ENCODE data around the gene SERAC1.

The SERAC1 gene

DNA sequence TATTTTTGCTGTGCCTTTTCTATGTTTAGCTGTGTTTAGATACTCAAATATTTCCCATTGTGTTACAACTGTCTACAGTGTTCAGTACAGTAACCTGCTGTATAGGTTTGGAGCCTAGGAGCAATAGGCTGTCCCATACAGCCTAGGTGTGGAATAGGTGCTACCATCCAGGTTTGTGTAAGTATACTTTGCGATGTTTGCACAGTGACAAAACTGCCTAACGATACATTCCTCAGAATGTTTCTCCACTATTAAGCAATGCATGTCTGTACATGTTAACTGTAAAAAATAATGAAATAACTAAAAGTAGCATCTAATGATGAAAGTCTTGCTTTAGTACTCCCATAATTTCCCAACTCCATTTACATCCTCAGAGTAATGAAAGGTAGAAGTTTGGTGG, 46.0 kb downstream of the SERAC1 start:
- DNase-seq (ENCODE audit: low read depth in 2 of 2) = no peak

DNA sequence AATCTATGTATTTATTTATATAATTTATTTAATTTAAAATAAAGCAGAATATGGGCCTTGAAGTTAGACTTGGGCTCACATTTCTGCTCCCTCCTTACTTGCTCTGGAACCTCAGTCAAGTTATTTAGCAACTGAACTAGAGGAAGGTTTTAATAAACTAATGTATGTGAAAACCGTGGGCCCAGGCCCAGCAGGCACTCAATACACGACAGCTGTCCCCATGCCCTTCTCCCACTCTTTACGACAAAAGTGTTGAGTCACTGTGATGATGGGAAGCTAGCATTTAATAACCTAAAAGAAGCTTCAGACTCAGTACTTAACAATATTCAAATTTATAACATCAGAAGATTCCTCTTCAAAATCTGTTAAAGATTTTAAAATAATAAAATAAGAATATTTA, 46.7 kb downstream of the SERAC1 start:
- DNase-seq (ENCODE audit: low read depth in 2 of 2) = no peak

DNA sequence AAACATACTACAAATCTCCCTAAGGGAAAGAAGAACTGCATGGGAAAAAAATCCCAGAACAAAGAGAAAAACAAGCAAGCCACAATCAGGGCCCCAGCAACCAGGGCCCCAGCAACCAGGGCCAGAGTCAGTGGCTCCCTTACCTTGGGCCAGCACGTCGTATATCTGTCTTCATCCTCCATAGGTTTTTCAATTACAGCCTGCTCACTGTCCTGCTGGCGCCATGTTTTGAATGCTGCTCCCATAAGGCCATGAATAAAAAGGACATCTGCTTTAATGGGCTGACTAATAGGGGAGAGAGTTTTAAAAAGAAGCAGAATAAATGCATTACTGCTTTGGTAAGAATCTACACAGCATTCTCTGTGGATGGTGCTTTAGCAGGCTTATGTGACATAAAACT, 49.2 kb downstream of the SERAC1 start:
- no peak for DNase-seq (ENCODE audit: low read depth in 2 of 2)

DNA sequence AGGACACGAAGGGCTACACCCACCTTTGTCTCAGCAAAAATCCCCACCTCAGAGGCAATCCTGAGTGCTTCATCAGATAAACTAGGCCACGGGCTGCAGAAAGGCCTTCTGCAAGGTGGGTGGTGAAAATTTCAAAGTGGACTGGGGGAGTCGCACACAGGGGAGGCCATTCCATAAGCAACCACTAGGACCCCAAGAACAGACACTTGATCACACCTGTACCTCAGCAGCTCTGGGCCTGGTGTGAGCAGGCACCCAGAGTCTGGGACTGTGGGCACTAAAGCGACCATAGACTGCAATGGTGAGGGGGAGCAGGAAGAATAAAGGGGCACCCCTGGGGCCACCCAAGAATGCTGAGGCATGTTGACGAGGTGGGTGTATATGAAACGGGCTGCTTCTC, 52.6 kb downstream of the SERAC1 start:
- no peak for DNase-seq (ENCODE audit: low read depth in 2 of 2)

DNA sequence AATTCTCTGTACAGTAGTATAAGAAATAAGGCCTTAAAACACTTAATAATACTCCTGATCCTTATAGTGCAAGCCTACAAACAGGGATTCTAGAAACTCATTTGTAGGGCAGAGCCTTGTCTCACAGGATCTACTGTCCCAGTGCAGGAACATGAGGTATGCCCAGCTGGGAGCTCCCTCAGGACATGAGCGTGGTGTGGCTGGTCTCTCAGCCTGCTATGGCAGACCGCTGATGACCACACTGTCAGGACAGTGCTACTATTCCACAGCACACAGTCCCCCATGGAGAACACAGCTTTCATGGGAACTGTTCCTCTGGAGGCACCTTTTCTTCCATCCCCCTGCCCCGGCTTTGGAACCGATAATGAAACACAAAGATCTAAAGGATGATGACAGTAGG, 53.0 kb downstream of the SERAC1 start:
- DNase-seq (ENCODE audit: low read depth in 2 of 2) = no peak

DNA sequence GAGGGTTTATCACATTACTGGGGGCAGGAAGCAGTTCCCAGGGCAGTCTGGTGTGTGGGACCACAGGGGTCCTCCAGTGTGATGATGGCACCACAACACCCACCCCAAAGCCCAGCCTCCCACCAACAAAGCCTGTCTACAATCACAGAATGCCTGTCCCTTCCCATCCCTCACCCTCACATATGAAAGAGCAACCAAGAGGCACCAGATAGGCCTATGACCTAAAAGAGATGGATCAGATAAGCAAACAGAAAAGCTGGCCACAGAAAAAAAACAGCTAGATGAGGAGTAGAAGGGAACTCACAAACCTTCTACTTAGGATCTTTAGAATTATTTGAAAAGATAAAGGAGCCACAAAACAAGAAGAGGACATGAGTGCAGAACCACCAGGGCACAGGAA, 54.3 kb downstream of the SERAC1 start:
- no peak for DNase-seq (ENCODE audit: low read depth in 2 of 2)

DNA sequence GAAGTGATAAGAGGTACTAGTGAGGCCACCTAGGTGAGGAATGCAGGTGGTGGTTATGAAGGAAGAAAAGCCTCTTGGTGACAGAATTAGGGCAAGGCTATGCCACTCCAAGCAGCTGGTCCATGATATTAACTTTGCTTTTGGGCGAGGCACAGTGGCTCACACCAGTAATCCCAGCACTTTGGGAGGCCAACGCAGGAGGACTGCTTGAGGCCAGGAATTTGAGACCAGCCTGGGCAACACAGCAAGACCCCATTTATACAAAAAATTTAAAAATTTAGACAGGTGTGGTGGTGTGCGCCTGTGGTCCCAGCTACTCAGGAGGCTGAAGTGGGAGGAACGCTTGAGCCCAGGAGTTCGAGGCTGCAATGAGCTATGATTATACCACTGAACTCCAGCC, 56.1 kb downstream of the SERAC1 start:
- no peak for DNase-seq (ENCODE audit: low read depth in 2 of 2)

DNA sequence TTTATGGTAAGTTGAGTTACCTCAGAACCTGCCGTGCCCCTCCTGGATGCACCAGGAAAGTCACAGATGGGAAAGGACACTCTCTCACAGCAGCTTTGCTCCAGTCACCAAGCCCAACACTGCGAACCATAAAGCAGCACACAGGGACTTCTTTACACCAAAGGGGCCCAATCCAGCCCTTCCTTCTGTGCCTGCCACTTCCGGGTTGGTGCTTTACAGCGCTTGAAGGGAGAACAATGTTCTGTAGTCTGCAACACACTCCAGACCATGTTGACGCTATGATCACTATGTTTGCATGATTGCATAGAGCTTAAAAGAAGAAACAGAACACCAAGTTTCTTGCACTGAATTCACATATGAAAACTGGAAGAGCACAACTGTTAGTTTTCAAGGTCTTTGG, 57.1 kb downstream of the SERAC1 start:
- DNase-seq (ENCODE audit: low read depth in 2 of 2) = no peak

DNA sequence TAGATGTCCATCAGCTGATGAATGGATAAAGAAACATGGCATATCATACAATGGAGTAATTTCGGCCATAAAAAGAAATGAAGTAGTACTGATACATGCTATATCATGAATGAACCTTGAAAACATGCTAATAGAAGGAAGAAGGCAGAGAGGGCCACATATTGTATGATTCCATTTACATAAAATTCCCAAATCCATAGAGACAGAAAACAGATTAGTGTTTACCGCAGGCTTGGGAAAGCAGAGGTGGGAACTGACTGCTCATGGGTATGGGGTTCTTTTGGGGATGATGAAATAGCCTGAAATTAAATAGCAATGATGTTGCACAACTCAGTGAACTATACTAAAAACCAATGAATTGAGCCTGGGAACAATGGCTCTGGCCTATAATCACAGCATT, 58.3 kb downstream of the SERAC1 start:
- DNase-seq (ENCODE audit: low read depth in 2 of 2) = no peak

DNA sequence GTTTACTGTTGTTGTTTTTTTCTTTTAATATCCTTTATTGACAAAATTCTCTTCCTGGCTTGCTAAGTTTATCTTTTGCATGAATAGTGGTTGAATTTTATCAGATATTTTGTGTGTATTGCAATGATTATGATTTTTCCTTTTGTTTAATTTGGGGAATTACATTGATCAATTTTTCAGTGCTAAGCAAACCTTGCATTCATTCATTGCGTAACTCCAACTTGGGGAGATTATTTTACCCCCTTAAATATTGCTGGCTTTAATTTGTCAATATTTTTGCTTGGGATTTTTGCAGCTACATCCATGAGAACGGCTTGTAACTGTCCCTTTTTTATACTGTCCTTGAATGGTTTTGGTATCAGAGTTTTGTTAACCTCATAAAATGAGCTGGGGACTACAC, 63.4 kb downstream of the SERAC1 start:
- DNase-seq (ENCODE audit: low read depth in 2 of 2) = no peak

DNA sequence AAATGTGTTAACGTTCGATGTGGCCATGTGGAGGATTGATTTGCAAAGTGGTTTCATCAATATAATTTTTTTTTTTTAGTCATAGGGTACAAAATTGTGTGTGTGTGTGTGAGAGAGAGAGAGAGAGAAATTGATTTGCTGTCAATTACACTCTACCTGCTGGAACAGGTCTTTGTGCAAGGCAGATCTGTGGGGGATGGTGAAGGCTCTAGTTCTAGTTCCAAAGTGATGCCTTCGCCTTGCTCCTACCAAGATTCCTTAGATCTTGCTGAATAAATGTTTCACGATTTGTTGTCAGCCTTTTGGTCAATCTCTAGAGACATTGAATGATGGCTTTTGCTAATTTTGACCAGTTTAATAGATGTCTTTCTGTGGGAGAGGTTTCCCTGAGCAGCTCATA, 64.8 kb downstream of the SERAC1 start:
- DNase-seq (ENCODE audit: low read depth in 2 of 2) = no peak

DNA sequence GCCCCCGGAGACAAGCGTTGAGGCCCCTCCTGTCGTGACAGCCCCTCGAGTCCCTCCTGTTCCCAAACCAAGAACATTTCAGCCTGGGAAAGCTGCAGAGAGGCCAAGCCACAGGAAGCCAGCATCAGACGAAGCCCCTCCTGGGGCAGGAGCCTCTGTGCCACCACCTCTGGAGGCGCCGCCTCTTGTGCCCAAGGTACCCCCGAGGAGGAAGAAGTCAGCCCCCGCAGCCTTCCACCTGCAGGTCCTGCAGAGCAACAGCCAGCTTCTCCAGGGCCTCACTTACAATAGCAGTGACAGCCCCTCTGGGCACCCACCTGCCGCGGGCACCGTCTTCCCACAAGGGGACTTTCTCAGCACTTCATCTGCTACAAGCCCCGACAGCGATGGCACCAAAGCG, 72.4 kb downstream of the SERAC1 start:
- no peak for DNase-seq (ENCODE audit: low read depth in 2 of 2)

DNA sequence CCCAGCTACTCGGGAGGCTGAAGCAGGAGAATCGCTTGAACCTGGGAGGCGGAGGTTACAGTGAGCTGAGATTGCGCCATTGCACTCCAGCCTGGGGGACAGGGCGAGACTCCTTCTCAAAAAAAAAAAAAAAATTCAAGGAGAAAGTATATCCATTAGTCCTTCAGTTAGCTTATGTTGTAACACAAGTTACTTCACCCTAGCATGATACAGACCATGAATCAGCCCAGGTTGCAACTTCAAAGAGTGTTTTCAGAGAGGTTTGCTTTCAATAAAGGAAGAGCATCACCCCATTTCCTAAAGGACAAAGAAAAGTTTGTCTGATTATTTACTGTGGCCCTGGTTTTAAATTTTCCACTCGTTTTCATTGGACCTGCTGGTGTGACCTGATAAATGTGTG, 73.0 kb downstream of the SERAC1 start:
- DNase-seq (ENCODE audit: low read depth in 2 of 2) = no peak

DNA sequence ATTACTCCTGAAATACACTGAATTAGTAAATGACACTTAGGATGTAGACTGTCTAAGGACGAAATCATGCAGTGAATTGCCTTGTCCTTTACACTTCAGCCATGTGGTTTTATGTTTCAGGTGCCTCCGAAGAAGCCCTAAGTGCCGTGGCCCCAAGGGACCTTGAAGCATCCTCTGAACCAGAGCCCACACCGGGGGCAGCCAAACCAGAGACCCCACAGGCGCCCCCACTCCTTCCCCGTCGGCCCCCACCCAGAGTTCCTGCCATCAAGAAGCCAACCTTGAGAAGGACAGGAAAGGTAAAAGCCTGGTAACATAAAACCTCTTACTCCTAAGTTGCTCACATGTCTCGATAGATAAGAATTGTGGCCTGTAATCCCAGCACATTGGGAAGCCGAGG, 75.3 kb downstream of the SERAC1 start:
- DNase-seq (ENCODE audit: low read depth in 2 of 2) = no peak

DNA sequence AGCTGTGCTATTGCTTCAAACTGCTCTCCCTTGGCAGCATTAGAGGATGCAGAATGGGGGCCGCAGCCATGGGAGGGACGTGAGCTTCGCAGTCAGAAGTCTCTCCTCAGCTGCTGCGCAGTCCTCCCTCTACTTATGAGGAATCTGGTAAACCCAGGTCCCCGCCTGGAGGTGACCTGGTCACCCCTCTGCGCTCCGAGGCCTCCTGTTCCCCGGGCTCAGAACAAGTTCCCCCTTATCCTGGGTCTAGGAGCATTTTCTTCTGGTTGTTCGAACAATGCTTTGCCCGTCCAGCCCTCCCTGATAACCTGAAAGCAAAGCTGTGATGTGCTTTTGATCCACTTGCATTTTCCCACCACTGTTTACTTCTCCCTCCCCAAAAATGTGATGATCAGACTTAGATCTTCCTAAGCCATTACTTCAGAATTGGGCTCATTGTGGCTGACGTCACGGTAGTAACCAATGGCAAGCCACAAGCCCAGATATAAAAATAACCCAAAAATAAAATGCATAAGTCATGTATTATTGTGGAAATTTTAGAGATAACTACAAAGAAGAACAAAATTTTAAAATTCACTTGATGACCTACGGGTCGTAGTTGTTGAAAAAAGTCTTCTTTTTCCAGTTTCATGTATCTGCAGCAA, 80.7 kb downstream of the SERAC1 start:
- DNase-seq (ENCODE audit: low read depth in 2 of 2) = no peak

DNA sequence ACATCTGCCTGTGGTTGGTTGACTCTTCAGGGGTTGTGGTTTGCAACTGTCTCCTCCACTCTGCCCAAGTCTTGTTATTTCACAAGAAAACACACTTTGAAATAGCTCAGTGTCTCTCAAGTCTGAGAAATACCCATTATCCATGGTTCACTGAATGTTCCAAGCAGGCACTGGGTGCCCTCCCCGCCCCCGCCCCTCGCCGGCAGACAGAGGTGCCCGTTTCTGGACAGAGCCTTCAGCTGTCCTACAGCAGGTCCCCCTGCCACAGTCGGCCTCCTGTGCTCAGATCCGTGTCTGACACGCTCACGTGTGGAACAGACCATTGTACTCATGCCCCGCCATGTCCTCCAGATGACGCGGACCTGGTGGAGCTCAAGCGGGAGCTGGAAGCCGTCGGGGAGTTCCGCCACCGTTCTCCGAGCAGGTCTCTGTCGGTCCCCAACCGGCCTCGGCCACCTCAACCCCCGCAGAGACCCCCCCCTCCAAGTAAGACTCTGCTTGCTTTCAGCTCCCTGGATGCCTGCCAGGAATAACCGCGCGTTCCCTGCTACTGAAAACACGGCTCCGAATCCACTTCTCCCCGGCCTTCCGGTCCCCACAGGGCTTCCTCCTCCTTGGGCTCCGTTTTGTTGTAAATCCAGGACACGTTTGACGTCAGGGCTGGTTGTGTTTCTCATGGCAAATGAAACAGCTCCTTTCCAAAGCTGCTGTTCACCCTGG, 81.4 kb downstream of the SERAC1 start:
- DNase-seq (ENCODE audit: low read depth in 2 of 2) = no peak

DNA sequence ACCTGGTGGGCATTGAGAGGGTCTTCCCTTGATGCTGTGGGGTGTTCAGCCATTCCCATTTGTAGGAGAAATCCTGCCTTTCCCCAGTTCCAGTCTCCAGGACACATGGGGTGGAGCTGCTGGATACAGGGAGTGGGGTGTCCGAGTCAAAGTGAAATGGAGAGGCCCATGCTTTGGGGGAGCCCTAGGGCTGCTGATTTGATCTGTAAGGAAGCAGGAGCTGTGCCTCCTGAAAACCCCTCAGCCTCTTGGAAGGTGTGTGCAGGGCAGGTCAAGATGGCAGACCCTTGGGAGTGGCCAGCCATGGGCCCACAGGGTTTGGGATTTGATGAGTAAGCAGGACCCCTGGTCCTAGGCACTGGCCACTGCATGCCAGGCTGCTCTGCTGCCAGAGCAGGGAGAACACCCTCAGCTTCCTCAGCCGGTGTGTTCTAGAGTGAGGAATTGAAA, 82.0 kb downstream of the SERAC1 start:
- no peak for DNase-seq (ENCODE audit: low read depth in 2 of 2)

DNA sequence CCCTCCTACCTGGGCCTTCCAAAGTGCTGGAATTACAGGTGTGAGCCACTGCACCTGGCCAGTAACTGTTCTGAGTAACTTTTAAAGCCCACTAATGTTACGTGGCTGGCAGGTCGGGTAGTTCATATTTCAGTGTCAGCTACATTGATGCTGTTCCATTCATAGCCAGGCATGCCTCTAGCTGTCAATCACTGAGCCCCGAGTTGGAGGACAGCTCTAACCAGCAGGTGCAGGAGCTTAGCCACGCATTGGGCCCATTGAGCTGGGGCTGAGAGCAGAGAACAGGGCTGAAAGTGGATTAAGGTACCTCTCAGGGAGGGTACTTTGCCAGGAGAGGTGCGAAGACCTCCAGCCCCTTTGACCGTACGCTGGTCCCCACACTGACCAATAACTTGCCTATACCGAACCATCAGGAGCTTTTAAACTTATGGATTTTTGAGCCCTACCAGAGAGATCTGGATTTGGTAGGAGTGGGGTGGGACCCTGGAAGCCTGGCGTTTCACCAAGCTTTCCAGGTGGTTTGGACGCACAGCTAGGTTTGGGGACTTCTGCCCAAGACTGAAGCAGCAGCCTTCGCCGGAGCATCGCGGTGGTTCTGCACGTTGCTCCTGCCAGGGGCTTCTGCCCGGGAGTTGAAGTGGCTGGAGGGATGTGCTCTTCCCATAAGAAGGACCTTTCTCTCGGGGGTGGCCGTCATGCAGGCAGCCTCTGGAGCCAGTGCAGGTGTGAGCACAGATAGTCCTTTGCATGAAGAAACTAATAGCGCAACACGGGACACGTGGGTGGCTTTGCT, 82.6 kb downstream of the SERAC1 start:
- DNase-seq (ENCODE audit: low read depth in 2 of 2) = no peak

DNA sequence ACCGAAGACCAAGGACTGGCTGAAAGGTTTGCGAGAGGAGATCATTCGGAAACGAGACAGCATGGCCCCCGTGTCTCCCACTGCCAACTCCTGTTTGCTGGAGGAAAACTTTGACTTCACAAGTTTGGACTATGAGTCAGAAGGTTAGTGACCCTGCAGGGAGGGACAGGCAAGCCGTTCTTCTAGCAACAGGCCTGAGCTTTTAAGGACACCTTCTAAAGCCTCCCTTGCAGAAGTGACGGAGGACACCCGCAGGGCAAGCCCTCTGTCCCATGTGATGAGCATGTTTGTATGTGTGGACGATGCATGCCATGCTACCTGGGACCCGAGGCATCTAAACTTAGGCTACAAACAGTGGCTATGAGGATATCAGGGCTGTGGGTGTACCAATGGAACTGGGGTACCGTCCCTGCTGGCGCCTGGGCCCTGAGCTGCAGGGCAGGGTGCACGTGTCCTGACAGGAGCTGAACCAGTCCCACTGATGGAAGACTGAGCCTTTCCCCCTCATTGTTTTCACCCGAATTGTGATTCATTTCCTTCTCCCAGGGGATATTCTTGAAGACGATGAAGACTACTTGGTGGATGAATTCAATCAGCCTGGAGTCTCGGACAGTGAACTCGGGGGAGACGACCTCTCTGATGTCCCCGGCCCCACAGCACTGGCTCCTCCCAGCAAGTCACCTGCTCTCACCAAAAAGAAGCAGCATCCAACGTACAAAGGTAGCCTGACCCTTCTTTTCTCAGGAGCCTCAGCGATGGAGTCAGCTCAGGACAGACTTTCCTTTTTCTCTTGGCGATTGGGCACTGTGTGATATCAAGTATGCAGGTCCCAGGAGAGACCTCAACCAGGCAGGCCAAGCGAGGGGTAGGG, 84.4 kb downstream of the SERAC1 start:
- DNase-seq (ENCODE audit: low read depth in 2 of 2) = no peak

DNA sequence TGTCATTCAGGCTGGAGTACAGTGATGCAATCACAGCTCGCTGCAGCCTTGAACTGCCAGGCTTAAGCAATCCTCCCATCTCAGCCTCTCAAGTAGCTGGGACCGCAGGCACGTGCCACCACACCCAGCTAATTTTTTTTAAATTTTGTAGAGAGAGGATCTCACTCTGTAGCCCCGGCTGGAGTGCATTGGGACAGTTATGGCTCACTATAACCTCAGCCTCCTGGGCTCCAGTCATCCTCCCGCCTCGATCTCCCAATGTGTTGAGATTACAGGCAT, 86.5 kb downstream of the SERAC1 start:
- DNase-seq (ENCODE audit: low read depth in 2 of 2) = no peak

DNA sequence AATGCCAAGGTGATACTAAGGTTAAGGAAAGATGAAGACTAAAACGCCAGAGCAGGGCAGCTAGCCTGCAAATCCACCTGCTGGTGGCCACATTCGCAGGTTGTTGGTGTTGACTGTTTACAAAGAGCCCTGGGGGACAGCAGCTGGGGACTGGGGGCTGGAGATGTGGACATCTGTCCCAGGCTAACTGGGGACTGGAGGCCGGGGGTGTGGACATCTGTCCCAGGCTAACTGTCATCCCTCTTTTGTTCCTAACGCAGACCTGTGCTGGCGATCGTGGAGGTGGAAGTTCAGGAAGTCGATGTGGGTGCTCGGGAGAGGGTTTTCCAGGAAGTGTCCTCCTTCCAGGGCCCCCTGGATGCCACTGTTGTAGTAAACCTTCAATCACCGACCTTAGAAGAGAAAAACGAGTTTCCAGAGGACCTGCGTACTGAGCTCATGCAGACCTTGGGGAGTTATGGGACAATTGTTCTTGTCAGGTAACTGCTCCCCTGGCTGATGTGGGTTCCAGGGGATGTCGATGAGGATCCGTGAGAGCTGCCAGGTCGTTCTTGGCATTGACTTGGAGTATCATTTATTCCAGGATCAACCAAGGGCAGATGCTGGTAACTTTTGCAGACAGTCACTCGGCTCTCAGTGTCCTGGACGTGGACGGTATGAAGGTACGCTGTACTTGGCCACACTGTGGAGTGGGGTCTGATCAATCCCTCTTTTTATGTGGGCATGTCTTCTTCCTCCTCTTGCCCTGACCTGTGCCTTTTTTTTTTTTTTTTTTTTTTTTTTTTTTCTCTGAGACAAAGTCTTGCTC, 87.0 kb downstream of the SERAC1 start:
- DNase-seq (ENCODE audit: low read depth in 2 of 2) = no peak
